A673 (cell line): Measurements from ENCODE around the gene SDC4. TPM values are rescaled to one million over a fixed set of nuclear protein-coding genes. Genes with fewer than 3 reads are reported as not detected.

ENCODE experiments used
- BruUV-seq: library from RNA; stranded (reverse); fragments of 400-500 nt; replicated peaks from 2 replicates; lab custom pipeline; 2021; lab: Mats Ljungman, UMichigan
- CTCF ChIA-PET: fragments of 300-600 bp; sonication (Branson Sonifier 250); formaldehyde crosslinking; loops from one replicate; lab custom pipeline; 2022; ENCODE audit warnings: antibody characterized with exemption; lab: Charles Lee
- POLR2A ChIA-PET: fragments of 300-600 bp; sonication (Branson Sonifier 250); formaldehyde crosslinking; loops from one replicate; lab custom pipeline; 2022; ENCODE audit warnings: antibody characterized with exemption; ENCODE audit not compliant: low non-redundant PET; lab: Charles Lee
- DNase-seq: peaks from one replicate; pipeline ENCODE4 v3.0.0-alpha.2; 2015; ENCODE audit warnings: low spot score
- H3K27ac ChIP-seq: fragments of 200-600 bp; sonication (generic); 2 replicates; pipeline ENCODE4 v1.5.1; 2016; ENCODE audit warnings: mixed run types, low read depth, mild to moderate bottlenecking, mixed read lengths, antibody characterized with exemption, low read length; ENCODE audit not compliant: poor library complexity, severe bottlenecking
- H3K27me3 ChIP-seq: fragments of 200-600 bp; sonication (generic); replicated peaks from 2 replicates; pipeline ENCODE4 v1.6.1; 2017; ENCODE audit warnings: mixed run types, low read depth, mild to moderate bottlenecking, mixed read lengths, antibody characterized with exemption, low read length; ENCODE audit not compliant: insufficient read depth, poor library complexity
- H3K36me3 ChIP-seq: fragments of 200-600 bp; sonication (generic); 2 replicates; pipeline ENCODE4 v1.6.1; 2016; ENCODE audit warnings: mixed run types, mild to moderate bottlenecking, mixed read lengths, antibody characterized with exemption, low read length; ENCODE audit not compliant: insufficient read depth, poor library complexity, severe bottlenecking
- H3K4me1 ChIP-seq: fragments of 200-600 bp; sonication (generic); 2 replicates; pipeline ENCODE4 v1.6.1; 2017; ENCODE audit warnings: mixed run types, mild to moderate bottlenecking, mixed read lengths, antibody characterized with exemption, low read length; ENCODE audit not compliant: insufficient read depth, poor library complexity, severe bottlenecking
- H3K4me3 ChIP-seq: fragments of 200-600 bp; sonication (generic); 2 replicates; pipeline ENCODE4 v1.5.1; 2016; ENCODE audit warnings: low read depth, mixed run types, mild to moderate bottlenecking, mixed read lengths, low read length; ENCODE audit not compliant: poor library complexity, severe bottlenecking
- H3K9me3 ChIP-seq: fragments of 200-600 bp; sonication (generic); 2 replicates; pipeline ENCODE4 v1.6.1; 2016; ENCODE audit warnings: mixed run types, low read depth, mild to moderate bottlenecking, mixed read lengths, antibody characterized with exemption, low read length; ENCODE audit not compliant: poor library complexity, severe bottlenecking
- EZH2 ChIP-seq: fragments of 200-600 bp; sonication (generic); IDR thresholded peaks from 2 replicates; pipeline ENCODE4 v1.6.1; 2017; ENCODE audit warnings: borderline replicate concordance, low read depth, mild to moderate bottlenecking, mixed read lengths, antibody characterized with exemption, low read length; ENCODE audit not compliant: poor library complexity, severe bottlenecking
- intact Hi-C: fragments of 100-400 bp; cut with micrococcal nuclease; formaldehyde crosslinking; loops from one replicate; pipeline ENCODE4 v1.10.0; 2022; ENCODE audit not compliant: unreplicated experiment
- total RNA-seq: library from RNA; stranded (reverse); gene quantifications from 2 replicates; pipeline ENCODE4 v1.2.3, GENCODE V29; 2021
- TF ChIP-seq, protein P1 (sequence below): fragments of 300-800, 200-600 bp; sonication (generic); conservative IDR thresholded peaks from 2 replicates; pipeline ENCODE4 v1.5.1; 2017; ENCODE audit warnings: low read depth, mild to moderate bottlenecking, antibody characterized with exemption, low read length, moderate library complexity, mixed read lengths

The SDC4 gene
- total RNA-seq, 1 experiment from 2014 or later: 16.3 TPM

GRCh38 chr20:45343532-45344167, 4.6 kb downstream of the SDC4 start:
- Histone ChIP-seq H3K27ac (peak overlapping the region; percentile 24), H3K27me3 (no peaks in the 10 kb centered on the region), H3K4me3 (no peak overlapping the region), H3K4me1 (peaks cover 42% of the 10 kb centered on the region), H3K9me3 (no peaks in the 10 kb centered on the region), H3K36me3 (peaks cover 4% of the 10 kb centered on the region)
- ChIA-PET POLR2A (no interaction called here), CTCF (interaction anchor here (0.8 kb wide), 2 partner anchors 19 to 32 kb away, joined by 3 read pairs; no protein-coding TSS in a partner anchor)
- no peak for DNase-seq
- no TSS peak for BruUV-seq
- no peak for TF ChIP-seq EZH2
- TF ChIP-seq, protein P1, sequence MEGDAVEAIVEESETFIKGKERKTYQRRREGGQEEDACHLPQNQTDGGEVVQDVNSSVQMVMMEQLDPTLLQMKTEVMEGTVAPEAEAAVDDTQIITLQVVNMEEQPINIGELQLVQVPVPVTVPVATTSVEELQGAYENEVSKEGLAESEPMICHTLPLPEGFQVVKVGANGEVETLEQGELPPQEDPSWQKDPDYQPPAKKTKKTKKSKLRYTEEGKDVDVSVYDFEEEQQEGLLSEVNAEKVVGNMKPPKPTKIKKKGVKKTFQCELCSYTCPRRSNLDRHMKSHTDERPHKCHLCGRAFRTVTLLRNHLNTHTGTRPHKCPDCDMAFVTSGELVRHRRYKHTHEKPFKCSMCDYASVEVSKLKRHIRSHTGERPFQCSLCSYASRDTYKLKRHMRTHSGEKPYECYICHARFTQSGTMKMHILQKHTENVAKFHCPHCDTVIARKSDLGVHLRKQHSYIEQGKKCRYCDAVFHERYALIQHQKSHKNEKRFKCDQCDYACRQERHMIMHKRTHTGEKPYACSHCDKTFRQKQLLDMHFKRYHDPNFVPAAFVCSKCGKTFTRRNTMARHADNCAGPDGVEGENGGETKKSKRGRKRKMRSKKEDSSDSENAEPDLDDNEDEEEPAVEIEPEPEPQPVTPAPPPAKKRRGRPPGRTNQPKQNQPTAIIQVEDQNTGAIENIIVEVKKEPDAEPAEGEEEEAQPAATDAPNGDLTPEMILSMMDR: no peak
- intact Hi-C loops: no loop called here

DNA sequence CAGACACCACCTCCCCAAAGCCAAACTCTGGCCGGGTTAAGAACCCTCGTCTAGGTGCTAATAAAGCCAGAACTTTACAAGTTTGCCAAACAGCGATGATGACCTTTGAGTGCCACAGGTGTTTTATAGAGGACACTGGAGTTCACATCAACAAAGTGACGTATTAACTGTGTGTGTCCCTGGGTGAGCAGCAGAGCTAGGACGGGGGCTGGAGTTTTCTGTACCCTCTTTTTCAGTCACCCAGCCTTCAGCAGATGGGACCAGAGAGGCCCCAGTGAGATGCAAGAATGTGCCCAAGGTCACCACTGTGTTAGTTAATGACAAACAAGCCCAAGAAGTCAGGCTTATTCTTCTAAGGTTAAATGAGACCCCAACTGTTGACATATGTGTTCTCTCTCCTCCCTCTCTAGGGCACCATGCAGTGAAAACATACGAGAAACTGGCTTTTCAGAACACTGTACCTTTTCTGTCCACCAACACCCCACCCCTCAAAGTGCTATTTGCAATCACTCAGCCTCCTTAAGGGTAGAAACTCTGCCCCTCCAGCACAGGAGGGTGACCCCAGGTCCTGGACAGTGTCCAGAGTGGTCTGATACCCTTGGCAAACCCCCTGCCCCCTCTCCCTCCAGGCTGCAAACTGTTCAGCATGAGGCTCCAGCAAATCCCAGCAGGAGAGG, 5.2 kb downstream of the SDC4 start:
- ChIA-PET POLR2A (no interaction called here), CTCF (no interaction called here)
- intact Hi-C loops: no loop called here
- Histone ChIP-seq H3K36me3 (peaks cover 4% of the 10 kb centered on the region), H3K27ac (no peak overlapping the region), H3K4me3 (no peak overlapping the region), H3K9me3 (no peaks in the 10 kb centered on the region), H3K27me3 (no peaks in the 10 kb centered on the region), H3K4me1 (peaks cover 39% of the 10 kb centered on the region)
- TF ChIP-seq, protein P1: no peak
- DNase-seq: no peak
- no TSS peak for BruUV-seq

- no TSS peak for BruUV-seq
- intact Hi-C loops: no loop called here
- Histone ChIP-seq H3K36me3 (peaks cover 4% of the 10 kb centered on the region), H3K4me3 (no peak overlapping the region), H3K4me1 (peaks cover 35% of the 10 kb centered on the region), H3K27me3 (no peaks in the 10 kb centered on the region), H3K27ac (no peak overlapping the region), H3K9me3 (no peaks in the 10 kb centered on the region)
- TF ChIP-seq, protein P1: no peak
- TF ChIP-seq EZH2: no peak
- ChIA-PET CTCF (no interaction called here), POLR2A (no interaction called here)
- no peak for DNase-seq
Measured at GRCh38 chr20:45341939-45342854, 6.0 kb downstream of the SDC4 start.
